Activated naive CD4-positive, alpha-beta T cell treated with anti-CD3 and anti-CD28 coated beads for 36 hours (primary cell): ENCODE data around the gene LBR. TPM values are rescaled to one million over a fixed set of nuclear protein-coding genes. Genes with fewer than 3 reads are reported as not detected.

Source experiments
- total RNA-seq, 2 experiments: library from RNA; stranded (reverse); gene quantifications; one replicate each; pipeline ENCODE4 v1.2.3, GENCODE V29; 2021

LBR gene
- total RNA-seq, 2 experiments from 2014 or later = 132 to 138 TPM

Other genes starting within 250 kb of the LBR start
- 1 to 10 TPM in 1 of 2 experiments, under 1 TPM in 1; 0.91 to 2.0 TPM for gene ENAH, start 225.1 kb upstream of the LBR start, total RNA-seq